Right lobe of liver (tissue), 6 donors: Measurements from ENCODE around the gene UROC1. TPM values are rescaled to one million over a fixed set of nuclear protein-coding genes. Genes with fewer than 3 reads are reported as not detected.

Experiments used
- ATAC-seq, 4 donors: fragments of 200-7000 bp; cut with Tn5 transposase; one replicate each; pipeline ENCODE4 v1.9.1; 2020; ENCODE audit warnings: mild to moderate bottlenecking in 4 of 4, moderate library complexity in 4 of 4
- DNase-seq, 3 donors: peaks; one replicate each; pipeline ENCODE4 v3.0.0-alpha.2; 2020
- H3K27ac ChIP-seq, 3 donors: fragments of 200-600 bp; one replicate each; pipeline ENCODE4 v1.8.0; 2022
- H3K27me3 ChIP-seq, 2 donors: fragments of 200-600 bp; one replicate each; pipeline ENCODE4 v1.8.0; 2022
- H3K36me3 ChIP-seq, 4 donors: fragments of 200-600 bp; sonication (generic) in 1 of 4; one replicate each; pipeline versions ENCODE4 v1.5.1 to v1.8.0; 2017 to 2022; ENCODE audit warnings: control low read depth in 1 of 4
- H3K4me1 ChIP-seq, 4 donors: fragments of 200-600 bp; sonication (generic) in 1 of 4; one replicate each; pipeline versions ENCODE4 v1.5.1 to v1.8.0; 2017 to 2022; ENCODE audit warnings: control low read depth in 1 of 4
- H3K4me3 ChIP-seq, 3 donors: fragments of 200-600 bp; one replicate each; pipeline ENCODE4 v1.8.0; 2022
- H3K9me3 ChIP-seq, 4 donors: fragments of 200-600 bp; sonication (generic) in 1 of 4; one replicate each; pipeline versions ENCODE4 v1.5.1 to v1.8.0; 2017 to 2022; ENCODE audit warnings: control low read depth in 1 of 4
- CTCF ChIP-seq, 4 donors: fragments of 200-600 bp in 3 of 4; fragments of 450-650 bp in 1 of 4; IDR thresholded peaks; one replicate each; pipeline versions ENCODE4 v1.5.1 to v1.8.0; 2016 to 2022; ENCODE audit warnings: antibody characterized with exemption in 4 of 4, mild to moderate bottlenecking in 2 of 4
- POLR2A ChIP-seq: fragments of 450-650 bp; IDR thresholded peaks from one replicate; pipeline ENCODE4 v1.6.1; 2017; ENCODE audit warnings: antibody characterized with exemption, mild to moderate bottlenecking
- WGBS: methylation state at CpG from one replicate; pipeline ENCODE4 v1.1.6; 2018; ENCODE audit warnings: low coverage, low lambda C conversion rate; ENCODE audit not compliant: insufficient coverage; ENCODE audit errors: missing lambda C conversion rate; 5-methylcytosine and 5-hydroxymethylcytosine counted together
- intact Hi-C, 2 donors: fragments of 100-400 bp; cut with DNase I; formaldehyde crosslinking; loops; one replicate each; pipeline versions ENCODE4 v1.11.2 to v1.14.1; 2022
- total RNA-seq, 6 experiments: library from RNA; depleted of rRNA in 2 of 6; stranded (reverse); fragments of >200 nt in 2 of 6; fragmentation: NEBNext Ultra II Directional in 3 of 6; extraction: Animal tissue kit (Norgen Biotek cat#: 25700) in 3 of 6; gene quantifications; one replicate each; pipeline versions ENCODE4 v1.1.0 to v1.2.4, GENCODE V29; 2016 to 2023
- donor health status: DM: no; HTN: yes; CAD: no.
- donor health status: DM: no; HTN: no; CAD: no.
- donor health status: DM: no; HTN: no; CAD: no.
- donor health status: DM: no; HTN: yes; CAD: no.
- donor health status: DM: no; HTN: yes; CAD: no.

UROC1 gene
- total RNA-seq, 6 experiments from 2014 or later: 15.1 to 101 (median 55.8) TPM

- no peak for TF ChIP-seq POLR2A
- TF ChIP-seq CTCF (IDR thresholded peaks at IDR 0.05): no peak
- WGBS: 60% methylated on average over 1 of the region's 19 CpGs
- intact Hi-C loops: no loop called here
Observed at GRCh38 chr3:126554560-126555525, 37.3 kb upstream of the UROC1 start.

GRCh38 chr3:126553284-126554084 lies 35.9 kb upstream of the UROC1 start:
- Histone ChIP-seq H3K27me3 (no peaks in the 10 kb centered on the region), H3K27ac (no peak overlapping the region), H3K9me3 (no peaks in the 10 kb centered on the region), H3K4me1 (no peaks in the 10 kb centered on the region), H3K4me3 (no peak overlapping the region), H3K36me3 (no peaks in the 10 kb centered on the region)
- no peak for ATAC-seq
- TF ChIP-seq CTCF (IDR thresholded peaks at IDR 0.05): no peak
- TF ChIP-seq POLR2A: no peak
- intact Hi-C loops: no loop called here
- DNase-seq: peak in 2 of 3 donors; percentile 13 to 41
- 59% methylated on average over 6 of the region's 19 CpGs for WGBS

More at GRCh38 chr3:126554560-126555525, 37.3 kb upstream of the UROC1 start:
- Histone ChIP-seq H3K9me3 (no peaks in the 10 kb centered on the region), H3K4me1 (no peaks in the 10 kb centered on the region), H3K27ac (no peak overlapping the region), H3K4me3 (no peak overlapping the region), H3K36me3 (no peaks in the 10 kb centered on the region), H3K27me3 (no peaks in the 10 kb centered on the region)
- DNase-seq (peak in 1 of 3 donors; percentile 8), ATAC-seq (peak in 2 of 4 donors; percentile 29 to 47)

- H3K27me3 ChIP-seq: no peaks in the 10 kb centered on the region
- intact Hi-C loops: no loop called here
- no peak overlapping the region for H3K27ac ChIP-seq
- H3K4me1 ChIP-seq: no peaks in the 10 kb centered on the region
- DNase-seq (peak in 2 of 3 donors; percentile 10 to 41), ATAC-seq (no peak)
- no peaks in the 10 kb centered on the region for H3K36me3 ChIP-seq
- no peaks in the 10 kb centered on the region for H3K9me3 ChIP-seq
- H3K4me3 ChIP-seq: no peak overlapping the region
- TF ChIP-seq CTCF (IDR thresholded peaks at IDR 0.05) (no peak), POLR2A (no peak)
- 96% methylated on average over 5 of the region's 14 CpGs for WGBS
Observed at GRCh38 chr3:126552688-126553283, 35.2 kb upstream of the UROC1 start.

GRCh38 chr3:126551839-126552687 lies 34.5 kb upstream of the UROC1 start:
- WGBS: 61% methylated on average over 3 of the region's 17 CpGs
- Histone ChIP-seq H3K4me3 (no peak overlapping the region), H3K4me1 (no peaks in the 10 kb centered on the region), H3K9me3 (no peaks in the 10 kb centered on the region), H3K36me3 (no peaks in the 10 kb centered on the region), H3K27me3 (no peaks in the 10 kb centered on the region), H3K27ac (no peak overlapping the region)
- no peak for TF ChIP-seq CTCF (IDR thresholded peaks at IDR 0.05)
- no peak for TF ChIP-seq POLR2A
- intact Hi-C loops: no loop called here
- DNase-seq (peak; percentile 2 to 42 (median 38)), ATAC-seq (no peak)
